GM12892 (cell line): ENCODE results near the gene LCN15.
"Not testable (repeated sequence)": the region's sequence is repeated elsewhere in the genome, so short reads cannot be mapped to it uniquely, and the experiment has no call there.

Source experiments
- DNase-seq: peaks from one replicate; pipeline ENCODE4 v3.0.0; 2011; ENCODE audit not compliant: insufficient read length
- FAIRE-seq: peaks from 2 replicates; lab custom pipeline; 2011; peaks lifted over from hg19 to GRCh38; lab: Jason Lieb, UNC
- POLR2A ChIP-seq: IDR thresholded peaks from 2 replicates; pipeline ENCODE4 v1.6.1; 2011; ENCODE audit warnings: low read depth, low read length, control low read depth
- POLR2AphosphoS5 ChIP-seq: IDR thresholded peaks from 2 replicates; pipeline ENCODE4 v1.6.1; 2011; ENCODE audit warnings: low read depth, low read length, control low read depth
- TAF1 ChIP-seq: IDR thresholded peaks from 2 replicates; pipeline ENCODE4 v1.6.1; 2011; ENCODE audit warnings: low read depth, mild to moderate bottlenecking, control low read depth, low read length, borderline replicate concordance

Gene LCN15

DNA sequence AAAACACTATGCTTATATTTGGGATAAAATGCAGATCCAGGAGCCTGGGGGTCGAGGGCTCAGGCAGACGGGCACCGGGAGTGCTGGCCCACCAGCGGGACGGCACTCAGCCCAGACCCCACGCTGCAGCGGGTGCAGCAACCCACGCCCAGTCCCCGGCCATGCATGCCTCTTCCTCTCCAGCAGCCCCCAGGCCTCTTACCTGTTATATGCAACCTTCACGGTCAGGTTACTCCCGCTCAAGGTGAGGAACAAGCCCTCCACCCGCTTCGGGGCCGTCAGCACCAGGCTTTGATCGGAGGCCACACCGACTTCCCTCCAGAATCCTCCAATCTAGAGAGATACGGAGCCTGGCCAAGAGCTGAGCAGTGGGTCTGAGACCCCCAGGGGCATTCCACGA lies 7.5 kb downstream of the LCN15 start:
- DNase-seq = no peak
- TF ChIP-seq POLR2A (no peak), TAF1 (no peak), POLR2AphosphoS5 (no peak)
- no peak for FAIRE-seq

DNA sequence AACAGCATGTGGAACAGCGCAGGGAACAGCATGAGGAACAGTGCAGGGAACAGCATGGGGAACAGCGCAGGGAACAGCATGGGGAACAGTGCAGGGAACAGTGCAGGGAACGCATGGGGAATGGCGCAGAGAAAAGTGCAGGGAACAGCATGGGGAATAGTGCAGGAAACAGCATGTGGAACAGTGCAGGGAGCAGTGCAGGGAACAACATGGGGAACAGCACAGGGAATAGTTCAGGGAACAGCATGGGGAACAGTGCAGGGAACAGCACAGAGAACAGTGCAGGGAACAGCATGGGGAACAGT lies 8.2 kb downstream of the LCN15 start:
- no peak for FAIRE-seq
- DNase-seq = no peak
- TF ChIP-seq POLR2A (no peak), POLR2AphosphoS5 (no peak), TAF1 (no peak)

DNA sequence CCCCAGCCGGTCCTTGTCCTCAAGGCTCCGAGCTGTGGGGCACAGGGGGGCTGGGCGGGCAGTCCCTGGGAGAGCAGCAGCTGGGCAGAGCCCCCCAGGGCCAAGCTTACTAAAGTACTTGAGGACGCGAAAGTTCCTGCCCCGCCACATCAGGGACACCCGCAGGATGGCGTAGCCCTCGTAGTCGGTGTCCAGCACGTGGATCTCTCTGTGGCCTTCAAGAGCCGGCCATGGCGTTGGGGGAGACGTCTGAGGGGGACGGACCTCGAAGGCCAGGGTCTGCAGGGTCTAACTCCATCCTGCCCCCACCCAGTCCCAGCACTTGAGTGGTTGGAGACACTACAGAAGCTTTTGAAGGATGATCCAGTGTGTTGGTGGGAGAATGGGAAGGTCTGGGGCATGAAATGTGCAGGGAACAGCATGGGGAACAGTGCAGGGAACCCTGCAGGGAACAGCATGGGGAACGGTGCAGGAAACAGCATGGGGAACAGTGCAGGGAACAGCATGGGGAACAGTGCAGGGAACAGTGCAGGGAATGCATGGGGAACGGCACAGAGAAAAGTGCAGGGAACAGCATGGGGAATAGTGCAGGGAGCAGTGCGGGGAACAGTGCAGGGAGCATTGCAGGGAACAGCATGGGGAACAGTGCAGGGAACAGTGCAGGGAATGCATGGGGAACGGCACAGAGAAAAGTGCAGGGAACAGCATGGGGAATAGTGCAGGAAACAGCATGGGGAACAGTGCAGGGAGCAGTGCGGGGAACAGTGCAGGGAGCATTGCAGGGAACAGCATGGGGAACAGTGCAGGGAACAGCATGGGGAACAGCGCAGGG lies 8.8 kb downstream of the LCN15 start:
- DNase-seq, FAIRE-seq: not testable (repeated sequence)

DNA sequence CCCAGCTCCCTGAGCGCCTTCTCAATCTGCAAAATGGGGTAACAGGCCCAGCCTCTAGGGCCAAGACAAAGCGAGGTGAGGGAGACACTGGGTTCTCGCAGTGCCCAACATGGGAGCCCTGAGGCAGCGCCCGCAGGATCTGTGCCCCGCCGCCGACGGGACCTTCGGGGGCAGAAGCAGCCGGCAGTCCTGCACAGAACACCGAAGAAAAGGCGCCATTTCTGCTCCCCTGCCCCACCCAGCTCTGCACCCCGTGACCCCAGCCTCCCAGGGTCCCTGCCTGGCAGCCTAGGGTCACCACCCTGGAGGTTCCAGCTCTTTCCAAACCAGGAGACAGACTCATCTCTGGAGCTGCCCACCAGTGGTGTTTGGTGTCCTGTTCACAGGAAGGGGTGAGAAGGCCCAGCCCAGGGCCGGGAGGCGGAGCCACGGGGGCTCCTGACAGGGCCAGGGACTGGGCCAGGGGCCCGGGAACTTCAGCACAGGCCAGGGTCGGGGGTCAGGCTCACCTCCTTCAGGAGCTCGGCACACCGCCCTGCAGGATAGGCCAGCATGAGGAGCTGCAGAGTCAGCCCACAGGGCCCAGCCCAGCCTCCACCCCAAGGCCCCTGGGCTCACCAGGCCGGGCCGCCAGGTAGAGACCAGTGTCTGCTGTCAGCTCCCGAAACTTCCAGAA lies 9.6 kb downstream of the LCN15 start:
- TF ChIP-seq TAF1 (no peak), POLR2AphosphoS5 (no peak), POLR2A (no peak)
- no peak for DNase-seq
- FAIRE-seq = no peak

DNA sequence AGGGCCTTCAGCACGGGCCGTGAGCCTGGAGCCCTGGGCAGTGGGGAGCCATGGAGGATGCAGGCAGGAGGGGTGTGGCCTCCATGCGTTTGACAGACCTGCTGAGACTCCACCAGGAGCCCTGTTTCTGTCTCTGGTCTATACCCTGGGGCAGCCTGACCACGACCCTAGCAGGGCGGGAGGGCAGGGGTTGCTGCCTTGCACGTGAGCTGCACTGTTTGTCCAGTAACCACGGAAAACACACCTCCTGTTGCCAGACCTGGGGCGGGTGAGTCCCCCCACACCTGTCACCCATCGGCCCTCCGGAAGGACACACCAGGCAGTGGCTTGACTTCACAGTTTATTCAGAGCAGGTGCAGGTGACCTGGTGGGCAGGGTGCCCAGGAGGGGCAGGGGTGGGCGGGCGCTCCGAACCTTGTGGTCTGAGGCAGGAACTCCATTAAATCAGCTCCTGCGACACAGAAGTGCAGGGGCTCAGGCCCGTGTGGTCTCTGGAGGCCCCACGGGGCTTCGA lies 10.2 kb downstream of the LCN15 start:
- TF ChIP-seq POLR2A (no peak), TAF1 (no peak), POLR2AphosphoS5 (no peak)
- DNase-seq (no peak), FAIRE-seq (no peak)

DNA sequence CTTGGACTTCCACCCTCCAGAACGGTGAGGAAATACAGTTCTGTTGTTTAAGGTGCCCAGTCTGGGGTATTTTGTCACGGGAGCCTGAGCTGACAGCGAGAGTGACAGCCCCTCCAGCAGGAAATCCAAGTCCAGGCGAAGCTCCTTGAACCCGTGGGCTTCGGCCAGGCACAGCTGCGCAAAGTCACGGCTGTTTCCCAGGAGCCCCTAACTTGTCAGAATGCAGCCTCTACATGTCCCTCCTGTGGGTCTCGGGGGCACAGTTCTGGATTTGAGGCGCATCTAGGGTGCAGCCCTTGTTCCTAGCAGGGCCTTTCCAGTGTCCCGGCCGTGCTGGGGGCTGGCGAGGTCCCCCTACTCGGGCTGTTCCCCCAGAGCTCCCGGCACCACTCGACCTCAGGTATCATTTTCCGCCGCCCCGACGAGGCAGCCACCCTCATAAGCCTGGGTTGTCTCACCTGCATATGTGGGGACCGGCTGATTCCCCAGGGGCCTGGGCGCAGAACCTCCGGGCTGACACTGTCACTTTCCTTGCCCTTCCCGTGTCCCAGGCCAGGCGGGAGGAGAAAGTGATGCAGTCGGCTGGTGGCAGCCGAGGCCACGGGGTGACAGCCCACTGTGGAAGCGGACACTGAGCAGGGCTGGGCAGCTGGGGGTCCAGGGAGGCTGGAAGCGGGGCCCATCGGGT lies 10.8 kb downstream of the LCN15 start:
- FAIRE-seq (no peak), DNase-seq (no peak)
- TF ChIP-seq TAF1 (no peak), POLR2A (no peak), POLR2AphosphoS5 (no peak)

DNA sequence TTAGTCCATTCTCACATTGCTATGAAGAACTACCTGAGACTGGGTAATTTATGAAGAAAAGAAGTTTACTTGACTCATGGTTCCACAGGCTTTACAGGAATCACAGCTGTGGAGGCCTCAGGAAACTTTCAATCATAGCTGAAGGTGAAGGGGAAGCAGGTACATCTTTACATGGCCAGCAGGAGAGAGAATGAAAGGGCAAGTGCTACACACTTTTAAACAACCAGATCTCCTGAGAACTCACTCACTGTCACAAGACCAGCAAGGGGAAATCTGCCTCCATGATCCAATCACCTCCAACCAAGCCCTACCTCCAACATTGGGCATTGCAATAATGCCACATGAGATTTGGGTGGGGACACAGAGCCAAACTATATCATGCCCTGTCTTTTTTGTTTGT lies 12.5 kb downstream of the LCN15 start:
- FAIRE-seq (no peak), DNase-seq (no peak)
- TF ChIP-seq TAF1 = no peak
- no peak for TF ChIP-seq POLR2AphosphoS5
- TF ChIP-seq POLR2A = no peak

DNA sequence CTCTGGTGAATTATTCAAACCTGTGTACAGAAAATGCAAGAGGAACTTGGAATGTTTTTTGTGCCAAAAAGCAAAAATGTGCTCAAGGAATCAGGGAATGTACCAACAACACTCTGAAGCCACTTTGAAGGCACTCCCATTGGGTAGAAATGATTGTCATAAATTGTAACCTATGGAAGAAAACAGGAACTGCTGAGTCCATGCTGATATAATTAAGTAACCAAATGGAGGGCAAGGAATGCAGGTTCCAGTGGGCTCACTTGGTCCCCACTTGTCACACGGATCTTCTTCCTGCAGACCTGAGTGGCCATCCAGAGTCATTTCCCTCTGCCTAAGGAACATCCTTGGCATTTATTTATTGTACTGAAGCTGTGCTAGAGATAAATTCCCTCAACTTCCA lies 13.1 kb downstream of the LCN15 start:
- DNase-seq (no peak), FAIRE-seq (no peak)
- no peak for TF ChIP-seq POLR2A
- TF ChIP-seq TAF1 = no peak
- TF ChIP-seq POLR2AphosphoS5 = no peak

DNA sequence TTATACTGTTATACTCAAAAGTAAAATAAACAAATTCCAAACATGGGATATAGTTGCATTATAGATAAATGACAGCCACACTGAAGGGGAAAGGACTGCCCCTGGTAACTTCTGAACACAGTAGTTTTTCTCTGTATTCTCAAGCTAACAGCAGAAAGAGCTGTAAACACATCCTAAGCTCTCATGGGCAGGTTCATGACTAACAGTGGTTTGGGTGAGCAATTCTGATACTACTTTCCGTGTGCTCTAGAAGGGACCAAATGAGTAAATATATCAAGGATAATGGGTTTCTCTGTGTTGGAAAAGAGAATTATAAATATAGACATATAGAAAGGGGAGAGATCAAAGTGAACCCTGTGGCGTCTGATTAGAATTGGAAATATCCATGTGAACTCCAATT lies 13.8 kb downstream of the LCN15 start:
- DNase-seq = no peak
- TF ChIP-seq POLR2AphosphoS5 = no peak
- no peak for TF ChIP-seq TAF1
- no peak for TF ChIP-seq POLR2A
- no peak for FAIRE-seq

DNA sequence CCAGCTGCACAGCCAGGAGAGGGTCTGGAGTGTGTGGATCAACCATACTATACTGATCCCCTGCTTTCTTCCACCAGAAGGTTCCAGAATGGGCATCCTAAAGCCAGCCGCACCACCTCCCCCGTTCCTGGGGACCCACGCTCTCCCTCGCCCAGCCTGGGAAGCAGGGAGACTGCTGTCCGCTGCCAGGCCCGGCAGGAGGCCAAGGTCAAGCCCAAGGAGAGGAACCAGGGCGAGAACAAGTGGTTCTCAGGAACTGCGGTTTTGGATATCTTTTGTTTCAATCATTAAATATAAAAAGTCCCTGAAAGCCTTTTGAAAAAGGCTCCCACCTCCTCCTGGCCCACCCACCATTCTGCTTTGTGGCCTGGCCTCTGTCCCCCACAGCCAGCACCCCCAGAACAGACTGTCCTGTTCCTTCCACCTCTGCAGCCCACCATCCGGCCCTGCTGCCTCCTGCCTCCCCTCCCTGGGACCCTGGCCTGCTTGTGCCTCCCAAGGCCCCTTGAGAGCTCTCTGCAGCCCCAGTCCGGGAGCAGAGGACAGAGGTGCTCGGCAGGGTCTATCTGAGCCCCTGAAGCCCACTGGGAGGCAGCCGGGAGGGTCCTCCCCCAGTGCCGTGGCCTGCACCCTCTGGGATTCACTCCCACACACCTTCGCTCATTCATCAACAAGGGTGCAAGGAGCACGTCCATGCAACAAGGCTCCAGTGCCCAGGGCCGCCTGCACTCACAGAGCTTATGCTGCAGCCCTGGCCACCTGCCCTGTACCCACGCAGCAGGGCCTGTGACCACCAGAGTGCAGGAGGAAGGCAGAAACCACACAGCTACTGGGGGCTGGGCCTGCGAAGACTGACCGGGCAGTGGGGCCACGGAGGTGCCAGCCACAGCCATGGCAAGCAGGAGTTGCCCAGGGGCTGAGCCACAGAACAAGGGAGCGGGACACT lies 15.4 kb downstream of the LCN15 start:
- TF ChIP-seq POLR2AphosphoS5 (no peak), POLR2A (no peak), TAF1 (no peak)
- FAIRE-seq = no peak

DNA sequence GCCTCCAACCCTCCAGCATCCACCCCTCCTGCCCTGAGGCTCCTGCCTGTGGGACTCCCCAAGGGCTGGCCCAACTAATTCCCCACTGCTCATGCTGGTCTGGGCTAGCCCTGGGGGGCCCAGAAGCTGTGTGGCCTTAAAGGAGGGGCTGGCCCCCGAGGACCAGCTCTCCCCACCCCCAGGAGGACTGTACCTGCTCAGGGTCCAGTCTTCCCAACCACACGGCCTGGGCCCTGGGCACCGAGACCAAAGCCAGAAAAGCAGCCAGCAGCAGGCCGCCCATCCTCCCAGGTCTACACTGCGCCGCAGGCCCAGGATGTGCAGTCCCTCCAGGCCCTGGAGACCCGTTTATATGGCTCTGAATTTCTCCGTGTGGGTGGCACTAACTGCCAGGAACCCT lies 16.1 kb downstream of the LCN15 start, which contains the start of gene LCN6:
LCN6 (minus strand) TSS at position 325 of the 400 bp plus-strand sequence; CDS start at position 283, 42 bp downstream.
- DNase-seq = no peak
- TF ChIP-seq POLR2A = no peak
- no peak for TF ChIP-seq TAF1
- no peak for TF ChIP-seq POLR2AphosphoS5

More for the DNA sequence above, 15.4 kb downstream of the LCN15 start:
- no peak for DNase-seq

More for the DNA sequence above, 16.1 kb downstream of the LCN15 start, which contains the start of gene LCN6:
- FAIRE-seq = no peak
